Ishikawa (cell line): ENCODE data around the gene PLA2G2C.

ENCODE experiments used
- CEBPB ChIP-seq: IDR thresholded peaks from 2 replicates; pipeline ENCODE4 v1.6.1; 2012
- CREB1 ChIP-seq: IDR thresholded peaks from 2 replicates; pipeline ENCODE4 v1.6.1; 2012; ENCODE audit warnings: low read depth
- EGR1 ChIP-seq: IDR thresholded peaks from 2 replicates; pipeline ENCODE4 v1.6.1; 2012
- EP300 ChIP-seq: IDR thresholded peaks from 2 replicates; pipeline ENCODE4 v1.6.1; 2012; ENCODE audit warnings: borderline replicate concordance
- FOXM1 ChIP-seq: IDR thresholded peaks from 2 replicates; pipeline ENCODE4 v1.6.1; 2012; ENCODE audit warnings: low read depth, borderline replicate concordance
- MAX ChIP-seq: IDR thresholded peaks from 2 replicates; pipeline ENCODE4 v1.6.1; 2012
- NFIC ChIP-seq: IDR thresholded peaks from 2 replicates; pipeline ENCODE4 v1.6.1; 2012
- RAD21 ChIP-seq: IDR thresholded peaks from 2 replicates; pipeline ENCODE4 v1.6.1; 2012; ENCODE audit warnings: low read depth
- TAF1 ChIP-seq: IDR thresholded peaks from 2 replicates; pipeline ENCODE4 v1.6.1; 2012; ENCODE audit warnings: low read depth, mild to moderate bottlenecking
- TCF12 ChIP-seq: IDR thresholded peaks from 2 replicates; pipeline ENCODE4 v1.6.1; 2012; ENCODE audit warnings: low read depth
- TEAD4 ChIP-seq: IDR thresholded peaks from 2 replicates; pipeline ENCODE4 v1.6.1; 2012
- YY1 ChIP-seq: IDR thresholded peaks from 2 replicates; pipeline ENCODE4 v1.6.1; 2012; ENCODE audit warnings: low read depth
- ZBTB7A ChIP-seq: IDR thresholded peaks from 2 replicates; pipeline ENCODE4 v1.6.1; 2012; ENCODE audit warnings: low read depth
- TF ChIP-seq, protein P1 (sequence below): IDR thresholded peaks from 2 replicates; pipeline ENCODE4 v1.6.1; 2012; ENCODE audit warnings: low read depth, mild to moderate bottlenecking
- TF ChIP-seq, protein P2 (sequence below): IDR thresholded peaks from 2 replicates; pipeline ENCODE4 v1.6.1; 2012

Gene PLA2G2C

GRCh38 chr1:20187103-20187812 lies 940 bp upstream of the PLA2G2C start:
- TF ChIP-seq FOXM1 (no peak), CEBPB (no peak), RAD21 (no peak), TAF1 (no peak)
- TF ChIP-seq, protein P1, sequence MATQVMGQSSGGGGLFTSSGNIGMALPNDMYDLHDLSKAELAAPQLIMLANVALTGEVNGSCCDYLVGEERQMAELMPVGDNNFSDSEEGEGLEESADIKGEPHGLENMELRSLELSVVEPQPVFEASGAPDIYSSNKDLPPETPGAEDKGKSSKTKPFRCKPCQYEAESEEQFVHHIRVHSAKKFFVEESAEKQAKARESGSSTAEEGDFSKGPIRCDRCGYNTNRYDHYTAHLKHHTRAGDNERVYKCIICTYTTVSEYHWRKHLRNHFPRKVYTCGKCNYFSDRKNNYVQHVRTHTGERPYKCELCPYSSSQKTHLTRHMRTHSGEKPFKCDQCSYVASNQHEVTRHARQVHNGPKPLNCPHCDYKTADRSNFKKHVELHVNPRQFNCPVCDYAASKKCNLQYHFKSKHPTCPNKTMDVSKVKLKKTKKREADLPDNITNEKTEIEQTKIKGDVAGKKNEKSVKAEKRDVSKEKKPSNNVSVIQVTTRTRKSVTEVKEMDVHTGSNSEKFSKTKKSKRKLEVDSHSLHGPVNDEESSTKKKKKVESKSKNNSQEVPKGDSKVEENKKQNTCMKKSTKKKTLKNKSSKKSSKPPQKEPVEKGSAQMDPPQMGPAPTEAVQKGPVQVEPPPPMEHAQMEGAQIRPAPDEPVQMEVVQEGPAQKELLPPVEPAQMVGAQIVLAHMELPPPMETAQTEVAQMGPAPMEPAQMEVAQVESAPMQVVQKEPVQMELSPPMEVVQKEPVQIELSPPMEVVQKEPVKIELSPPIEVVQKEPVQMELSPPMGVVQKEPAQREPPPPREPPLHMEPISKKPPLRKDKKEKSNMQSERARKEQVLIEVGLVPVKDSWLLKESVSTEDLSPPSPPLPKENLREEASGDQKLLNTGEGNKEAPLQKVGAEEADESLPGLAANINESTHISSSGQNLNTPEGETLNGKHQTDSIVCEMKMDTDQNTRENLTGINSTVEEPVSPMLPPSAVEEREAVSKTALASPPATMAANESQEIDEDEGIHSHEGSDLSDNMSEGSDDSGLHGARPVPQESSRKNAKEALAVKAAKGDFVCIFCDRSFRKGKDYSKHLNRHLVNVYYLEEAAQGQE = no peak

DNA sequence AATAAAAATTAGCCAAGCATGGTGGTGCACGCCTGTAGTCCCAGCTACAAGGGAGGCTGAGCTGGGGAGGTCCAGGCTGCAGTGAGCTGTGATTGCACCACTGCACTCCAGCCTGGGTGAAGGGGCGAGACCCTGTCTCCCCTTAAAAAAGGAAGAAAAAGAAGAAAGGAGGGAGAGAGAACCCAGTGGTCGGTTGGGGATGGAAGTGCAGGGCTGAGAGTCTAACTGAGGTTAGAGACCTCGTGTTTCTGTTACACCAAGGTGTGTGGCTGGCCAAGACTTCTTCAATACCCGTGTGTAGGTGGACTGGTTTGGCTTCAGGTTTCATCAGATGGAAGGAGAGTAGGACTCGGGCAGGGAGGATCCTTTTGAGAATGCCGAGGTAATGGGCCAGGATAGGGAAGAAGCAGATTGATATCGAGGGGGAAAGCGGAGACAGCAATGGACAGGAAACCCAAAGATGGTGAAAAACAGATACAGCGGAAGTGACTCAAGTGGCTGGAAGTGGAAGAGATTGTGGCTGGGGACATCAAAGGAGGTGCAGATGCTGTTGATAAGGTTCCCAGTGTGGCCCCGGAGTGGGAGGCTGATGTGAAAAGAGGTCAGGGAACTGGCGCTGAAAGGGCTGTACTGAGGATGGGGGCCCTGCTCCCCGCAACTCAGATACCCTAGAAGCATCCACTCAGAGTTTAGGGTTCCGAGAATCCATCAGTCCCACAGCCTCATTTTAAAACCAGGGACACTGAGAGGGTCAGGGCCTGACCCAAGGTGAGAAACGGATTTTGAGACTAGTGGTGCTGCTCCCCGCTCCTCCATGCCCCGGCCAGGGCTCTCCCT lies 1.1 kb downstream of the PLA2G2C start:
- TF ChIP-seq CREB1 (no peak), TCF12 (no peak), YY1 (no peak), TEAD4 (no peak), MAX (no peak), EP300 (no peak), ZBTB7A (no peak), TAF1 (no peak), FOXM1 (no peak), EGR1 (no peak), CEBPB (no peak), NFIC (no peak), RAD21 (no peak)
- TF ChIP-seq, protein P2, sequence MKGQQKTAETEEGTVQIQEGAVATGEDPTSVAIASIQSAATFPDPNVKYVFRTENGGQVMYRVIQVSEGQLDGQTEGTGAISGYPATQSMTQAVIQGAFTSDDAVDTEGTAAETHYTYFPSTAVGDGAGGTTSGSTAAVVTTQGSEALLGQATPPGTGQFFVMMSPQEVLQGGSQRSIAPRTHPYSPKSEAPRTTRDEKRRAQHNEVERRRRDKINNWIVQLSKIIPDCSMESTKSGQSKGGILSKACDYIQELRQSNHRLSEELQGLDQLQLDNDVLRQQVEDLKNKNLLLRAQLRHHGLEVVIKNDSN = no peak
- TF ChIP-seq, protein P1 = no peak

DNA sequence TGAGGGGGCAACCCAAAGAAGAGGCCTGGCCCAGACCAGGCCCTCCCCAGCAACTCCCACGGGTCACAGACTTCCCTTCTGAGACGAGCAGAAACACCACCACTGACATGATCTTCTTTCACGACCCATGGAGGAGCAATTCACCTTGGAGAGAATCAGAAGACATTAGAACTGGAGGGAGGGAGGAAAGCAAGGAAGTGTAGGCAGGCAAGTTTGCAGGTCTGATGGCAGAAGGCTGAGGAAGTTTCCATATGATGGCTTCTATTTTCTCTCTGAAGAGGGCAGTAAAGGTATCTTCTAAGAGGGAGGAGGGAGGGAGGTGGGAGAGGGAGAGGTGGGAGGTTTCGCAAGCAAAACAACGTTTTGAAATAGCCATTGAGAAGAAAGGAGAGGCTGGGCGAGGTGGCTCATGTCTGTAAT lies 1.8 kb downstream of the PLA2G2C start:
- TF ChIP-seq TEAD4 = no peak
- TF ChIP-seq TAF1 = no peak
- TF ChIP-seq, protein P2 = no peak
- no peak for TF ChIP-seq EP300

DNA sequence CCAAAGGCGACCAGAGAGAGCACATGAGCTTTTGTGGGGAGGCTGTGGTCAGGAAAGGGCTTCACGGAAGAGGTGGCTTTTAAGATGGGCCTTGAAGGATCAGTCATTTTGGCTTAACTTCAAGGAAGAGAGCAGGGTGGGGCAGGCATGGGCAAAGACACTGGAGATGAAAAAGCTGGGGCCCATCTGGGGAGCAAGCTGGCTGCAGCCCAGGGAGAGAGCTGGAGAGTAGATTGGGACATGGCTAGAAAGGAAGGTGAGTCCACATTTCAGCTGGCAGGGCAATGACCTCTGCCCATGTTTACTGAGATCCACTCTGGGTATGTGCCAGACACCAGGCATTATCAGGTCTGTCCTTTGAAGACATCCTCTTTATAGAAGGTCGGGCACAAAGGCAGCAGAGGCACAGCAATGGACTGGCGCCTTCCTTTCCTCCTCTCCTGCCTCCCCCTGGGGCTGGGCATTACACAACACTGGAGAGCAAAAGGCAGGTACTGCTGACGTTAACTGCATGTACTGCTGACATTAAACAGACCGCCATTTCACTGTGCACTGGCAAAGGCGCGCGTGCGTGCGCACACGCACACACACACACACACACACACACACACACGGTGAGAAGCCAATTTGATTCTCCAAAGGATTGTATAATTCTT lies 2.6 kb downstream of the PLA2G2C start:
- no peak for TF ChIP-seq NFIC
- no peak for TF ChIP-seq MAX
- TF ChIP-seq, protein P1 = no peak
- no peak for TF ChIP-seq ZBTB7A
- TF ChIP-seq TCF12 = no peak
- no peak for TF ChIP-seq EP300
- TF ChIP-seq TAF1 = no peak
- no peak for TF ChIP-seq CREB1
- TF ChIP-seq, protein P2 = no peak
- no peak for TF ChIP-seq EGR1
- no peak for TF ChIP-seq CEBPB
- no peak for TF ChIP-seq YY1
- TF ChIP-seq FOXM1 = no peak
- no peak for TF ChIP-seq TEAD4
- TF ChIP-seq RAD21 = no peak
